ENCODE data around the gene RNF43. TPM values are rescaled to one million over a fixed set of nuclear protein-coding genes. Genes with fewer than 3 reads are reported as not detected.

RNF43 gene
- total RNA-seq, 3 donors from 2014 or later = 0.43 to 0.92 (median 0.73) TPM

- no peak for DNase-seq
- Mint-ChIP-seq H3K4me3 (no peak overlapping the region), H3K27me3 (ENCODE audit: low read depth) (no peaks in the 10 kb centered on the region), H3K4me1 (ENCODE audit: low read depth) (peaks cover 26% of the 10 kb centered on the region), H3K36me3 (ENCODE audit: insufficient read depth) (no peaks in the 10 kb centered on the region), H3K9me3 (no peaks in the 10 kb centered on the region)
- ATAC-seq = no peak
These were observed 2.7 kb downstream of the RNF43 start for GRCh38 chr17:58414596-58414997.

DNA sequence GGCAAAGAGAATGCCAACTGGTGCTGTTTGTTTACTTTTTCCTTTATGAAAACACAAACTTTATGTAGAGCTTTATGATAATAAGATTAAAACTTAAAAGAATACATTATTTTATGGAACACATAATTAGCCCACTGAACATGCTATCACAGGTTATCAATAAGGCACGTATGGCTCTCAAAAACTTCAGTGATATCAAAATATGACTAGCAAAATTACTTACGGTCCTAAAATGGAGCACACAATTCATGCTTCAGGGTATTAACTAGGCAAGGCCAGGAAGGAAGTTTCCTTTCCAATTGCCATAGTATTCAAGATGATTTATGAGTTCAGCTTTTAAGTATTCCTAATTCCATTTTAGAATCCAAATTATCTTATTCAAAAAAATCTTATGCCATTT, 3.6 kb downstream of the RNF43 start:
- Mint-ChIP-seq H3K9me3 (no peaks in the 10 kb centered on the region), H3K27me3 (ENCODE audit: low read depth) (no peaks in the 10 kb centered on the region), H3K4me3 (no peak overlapping the region), H3K4me1 (ENCODE audit: low read depth) (peaks cover 26% of the 10 kb centered on the region), H3K36me3 (ENCODE audit: insufficient read depth) (no peaks in the 10 kb centered on the region)
- DNase-seq (no peak), ATAC-seq (no peak)

GRCh38 chr17:58412961-58413586, 4.3 kb downstream of the RNF43 start:
- no peaks in the 10 kb centered on the region for H3K36me3 Mint-ChIP-seq (ENCODE audit: insufficient read depth)
- H3K27me3 Mint-ChIP-seq (ENCODE audit: low read depth) = no peaks in the 10 kb centered on the region
- ATAC-seq (no peak), DNase-seq (no peak)
- H3K4me3 Mint-ChIP-seq = no peak overlapping the region
- H3K9me3 Mint-ChIP-seq = no peaks in the 10 kb centered on the region
- H3K4me1 Mint-ChIP-seq (ENCODE audit: low read depth) = peaks cover 21% of the 10 kb centered on the region

DNA sequence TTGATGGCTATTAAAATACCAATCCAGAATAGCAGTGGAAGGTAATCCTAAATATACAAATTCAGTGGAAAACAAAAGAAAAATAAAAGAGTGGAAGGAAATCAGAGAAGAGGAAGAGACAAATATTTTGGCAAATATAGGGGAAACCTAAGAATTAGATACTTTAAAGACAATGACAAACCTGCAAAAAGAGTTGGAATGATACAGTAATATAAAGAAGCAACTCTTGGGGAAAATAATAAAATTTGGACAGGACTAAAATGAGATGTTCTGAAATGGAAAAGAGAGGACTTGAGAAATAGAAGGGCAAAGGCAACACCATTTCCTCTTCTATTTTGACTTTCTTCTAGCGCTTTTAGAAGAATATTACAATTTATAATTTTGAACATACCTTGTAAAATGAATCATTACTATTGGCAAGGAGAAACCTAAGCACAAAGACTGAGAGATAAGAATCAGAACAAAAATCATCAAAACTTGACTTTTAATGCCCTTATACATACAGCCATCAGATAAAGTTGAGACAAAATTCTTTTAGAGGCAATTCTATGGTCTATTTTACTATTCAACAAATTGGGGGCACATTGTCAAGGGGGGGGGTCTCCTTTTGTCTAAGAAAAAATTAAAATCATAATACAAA, 5.2 kb downstream of the RNF43 start:
- H3K4me3 Mint-ChIP-seq = no peak overlapping the region
- H3K36me3 Mint-ChIP-seq (ENCODE audit: insufficient read depth) = no peaks in the 10 kb centered on the region
- DNase-seq = no peak
- no peak for ATAC-seq
- H3K9me3 Mint-ChIP-seq = no peaks in the 10 kb centered on the region
- peaks cover 12% of the 10 kb centered on the region for H3K4me1 Mint-ChIP-seq (ENCODE audit: low read depth)
- H3K27me3 Mint-ChIP-seq (ENCODE audit: low read depth) = no peaks in the 10 kb centered on the region

DNA sequence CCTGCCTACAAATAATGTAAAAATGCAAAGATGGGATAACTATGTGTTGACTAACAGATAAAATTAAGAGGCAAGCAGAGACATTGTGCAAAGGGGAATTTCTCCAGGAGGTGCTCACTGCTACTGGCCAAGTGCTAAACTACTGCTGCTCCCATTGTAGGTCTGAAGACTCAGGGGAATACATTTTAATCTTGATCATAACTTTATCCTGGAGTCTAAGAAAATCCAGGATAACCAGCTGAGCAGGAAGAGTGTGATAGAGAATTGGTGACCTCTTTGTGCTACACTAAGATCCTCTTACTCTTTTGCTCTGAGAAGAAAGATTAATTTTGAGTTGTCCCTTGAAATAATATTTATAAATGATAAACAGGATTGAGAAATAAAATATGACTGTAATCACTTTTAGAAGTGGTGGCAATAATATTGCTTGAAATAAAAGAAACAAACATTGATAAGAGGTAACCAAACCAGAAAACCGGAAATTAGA, 5.9 kb downstream of the RNF43 start:
- H3K4me1 Mint-ChIP-seq (ENCODE audit: low read depth) = peaks cover 10% of the 10 kb centered on the region
- H3K9me3 Mint-ChIP-seq = no peaks in the 10 kb centered on the region
- no peaks in the 10 kb centered on the region for H3K36me3 Mint-ChIP-seq (ENCODE audit: insufficient read depth)
- H3K27me3 Mint-ChIP-seq (ENCODE audit: low read depth) = no peaks in the 10 kb centered on the region
- DNase-seq (no peak), ATAC-seq (no peak)
- no peak overlapping the region for H3K4me3 Mint-ChIP-seq

GRCh38 chr17:58410714-58411407, 6.5 kb downstream of the RNF43 start:
- H3K9me3 Mint-ChIP-seq = no peaks in the 10 kb centered on the region
- no peaks in the 10 kb centered on the region for H3K27me3 Mint-ChIP-seq (ENCODE audit: low read depth)
- peaks cover 10% of the 10 kb centered on the region for H3K4me1 Mint-ChIP-seq (ENCODE audit: low read depth)
- H3K36me3 Mint-ChIP-seq (ENCODE audit: insufficient read depth) = no peaks in the 10 kb centered on the region
- no peak for ATAC-seq
- no peak overlapping the region for H3K4me3 Mint-ChIP-seq
- DNase-seq = no peak

DNA sequence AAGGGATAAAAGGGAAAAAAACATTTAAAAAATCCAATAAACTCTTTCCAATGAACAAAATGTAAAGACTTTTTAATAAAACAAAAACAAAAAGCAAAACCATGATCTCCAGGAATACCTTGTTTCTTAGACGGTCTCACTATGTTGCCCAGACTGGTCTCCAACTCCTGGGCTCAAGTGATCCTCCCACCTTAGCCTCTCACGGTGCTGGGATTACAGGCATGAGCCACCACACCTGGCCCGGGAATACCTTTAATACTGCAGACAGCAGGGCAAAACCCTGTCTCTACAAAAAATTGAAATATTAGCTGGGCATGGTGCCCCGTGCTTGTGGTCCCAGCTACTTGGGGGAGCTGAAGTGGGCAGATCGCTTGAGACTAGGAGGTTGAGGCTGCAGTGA, 7.9 kb downstream of the RNF43 start:
- Mint-ChIP-seq H3K4me1 (ENCODE audit: low read depth) (peaks cover 10% of the 10 kb centered on the region), H3K36me3 (ENCODE audit: insufficient read depth) (no peaks in the 10 kb centered on the region), H3K9me3 (no peaks in the 10 kb centered on the region), H3K4me3 (no peak overlapping the region), H3K27me3 (ENCODE audit: low read depth) (no peaks in the 10 kb centered on the region)
- DNase-seq (no peak), ATAC-seq (no peak)

DNA sequence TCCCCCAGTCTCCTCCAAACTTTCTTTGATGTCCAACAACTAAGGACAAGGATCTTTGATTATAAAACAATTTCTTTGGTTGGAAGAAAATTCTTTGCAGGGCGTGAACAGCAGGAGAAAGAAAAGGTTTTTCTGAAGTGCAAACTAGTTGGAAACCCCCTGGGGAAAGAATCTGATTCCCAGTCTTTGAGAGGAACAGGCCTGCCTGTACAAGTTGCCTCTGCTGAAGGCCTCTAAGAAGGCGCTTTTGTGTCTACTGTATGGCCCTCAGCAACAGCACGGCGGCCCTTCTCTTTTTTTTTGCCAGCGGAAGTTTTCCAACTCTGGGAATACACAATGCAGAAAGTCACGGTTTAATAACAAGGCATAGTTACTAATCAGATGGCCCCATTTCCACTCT, 14.0 kb downstream of the RNF43 start:
- Mint-ChIP-seq H3K9me3 (no peaks in the 10 kb centered on the region), H3K36me3 (ENCODE audit: insufficient read depth) (peaks cover 3% of the 10 kb centered on the region), H3K27me3 (ENCODE audit: low read depth) (no peaks in the 10 kb centered on the region), H3K4me3 (no peak overlapping the region), H3K4me1 (ENCODE audit: low read depth) (peaks cover 7% of the 10 kb centered on the region)
- ATAC-seq = no peak
- DNase-seq = no peak

- peaks cover 3% of the 10 kb centered on the region for H3K36me3 Mint-ChIP-seq (ENCODE audit: insufficient read depth)
- H3K4me1 Mint-ChIP-seq (ENCODE audit: low read depth) = peaks cover 7% of the 10 kb centered on the region
- DNase-seq (no peak), ATAC-seq (no peak)
- H3K27me3 Mint-ChIP-seq (ENCODE audit: low read depth) = no peaks in the 10 kb centered on the region
- no peaks in the 10 kb centered on the region for H3K9me3 Mint-ChIP-seq
- no peak overlapping the region for H3K4me3 Mint-ChIP-seq
These were observed 14.7 kb downstream of the RNF43 start for GRCh38 chr17:58402679-58403078.

DNA sequence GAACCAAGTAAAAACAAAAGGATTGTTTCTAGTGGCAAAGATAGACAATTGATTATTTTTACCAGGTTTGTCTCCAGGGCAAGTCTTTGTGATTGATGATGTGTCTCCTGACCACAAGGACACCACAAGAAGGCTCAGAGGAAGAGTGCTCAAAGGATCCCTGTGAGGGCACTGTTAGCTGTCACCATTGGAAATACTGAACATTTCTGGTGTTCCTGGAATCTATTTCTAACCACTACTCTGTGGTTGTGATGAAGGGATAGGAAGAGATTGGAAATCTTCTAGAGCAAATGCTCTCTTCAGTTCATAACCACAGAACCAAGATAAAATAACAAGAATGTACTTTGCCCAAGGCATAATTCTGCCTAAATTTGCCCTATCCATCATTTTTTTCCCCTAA, 15.3 kb downstream of the RNF43 start:
- no peak for ATAC-seq

GRCh38 chr17:58401287-58401686, 16.0 kb downstream of the RNF43 start:
- no peaks in the 10 kb centered on the region for H3K9me3 Mint-ChIP-seq
- ATAC-seq (no peak), DNase-seq (no peak)
- H3K4me1 Mint-ChIP-seq (ENCODE audit: low read depth) = peaks cover 7% of the 10 kb centered on the region
- no peak overlapping the region for H3K4me3 Mint-ChIP-seq
- H3K27me3 Mint-ChIP-seq (ENCODE audit: low read depth) = no peaks in the 10 kb centered on the region
- peaks cover 3% of the 10 kb centered on the region for H3K36me3 Mint-ChIP-seq (ENCODE audit: insufficient read depth)

More for the DNA sequence above, 15.3 kb downstream of the RNF43 start:
- peaks cover 7% of the 10 kb centered on the region for H3K4me1 Mint-ChIP-seq (ENCODE audit: low read depth)
- DNase-seq = no peak
- H3K4me3 Mint-ChIP-seq = no peak overlapping the region
- H3K36me3 Mint-ChIP-seq (ENCODE audit: insufficient read depth) = peaks cover 3% of the 10 kb centered on the region
- no peaks in the 10 kb centered on the region for H3K27me3 Mint-ChIP-seq (ENCODE audit: low read depth)
- no peaks in the 10 kb centered on the region for H3K9me3 Mint-ChIP-seq

- H3K36me3 Mint-ChIP-seq (ENCODE audit: insufficient read depth) = peaks cover 3% of the 10 kb centered on the region
- H3K4me1 Mint-ChIP-seq (ENCODE audit: low read depth) = peaks cover 7% of the 10 kb centered on the region
- no peaks in the 10 kb centered on the region for H3K9me3 Mint-ChIP-seq
- DNase-seq (no peak), ATAC-seq (no peak)
- no peak overlapping the region for H3K4me3 Mint-ChIP-seq
- H3K27me3 Mint-ChIP-seq (ENCODE audit: low read depth) = no peaks in the 10 kb centered on the region
These were observed 16.5 kb downstream of the RNF43 start for GRCh38 chr17:58400826-58401225.

GRCh38 chr17:58399974-58400373, 17.4 kb downstream of the RNF43 start:
- ATAC-seq (no peak), DNase-seq (no peak)
- H3K27me3 Mint-ChIP-seq (ENCODE audit: low read depth) = no peaks in the 10 kb centered on the region
- no peaks in the 10 kb centered on the region for H3K9me3 Mint-ChIP-seq
- H3K4me3 Mint-ChIP-seq = no peak overlapping the region
- H3K36me3 Mint-ChIP-seq (ENCODE audit: insufficient read depth) = peaks cover 3% of the 10 kb centered on the region
- H3K4me1 Mint-ChIP-seq (ENCODE audit: low read depth) = peaks cover 7% of the 10 kb centered on the region

- H3K27me3 Mint-ChIP-seq (ENCODE audit: low read depth) = no peaks in the 10 kb centered on the region
- no peaks in the 10 kb centered on the region for H3K9me3 Mint-ChIP-seq
- peaks cover 7% of the 10 kb centered on the region for H3K4me1 Mint-ChIP-seq (ENCODE audit: low read depth)
- H3K36me3 Mint-ChIP-seq (ENCODE audit: insufficient read depth) = peaks cover 2% of the 10 kb centered on the region
- H3K4me3 Mint-ChIP-seq = no peak overlapping the region
- ATAC-seq (no peak), DNase-seq (no peak)
These were observed 18.6 kb downstream of the RNF43 start for GRCh38 chr17:58398574-58399266.

Measured in activated T-cell treated with anti-CD3 and anti-CD28 coated beads, Interleukin-2, amount 50 U/mL, for 4 hours (primary cell).